GM18867 (cell line): ENCODE measurements around the gene ANXA8L1.
"Not testable (repeated sequence)": the region's sequence is repeated elsewhere in the genome, so short reads cannot be mapped to it uniquely, and the experiment has no call there.

ENCODE experiments used
- ATAC-seq: cut with Tn5 transposase; IDR thresholded peaks from one replicate; pipeline ENCODE4 v1.9.1; 2021; ENCODE audit warnings: mild to moderate bottlenecking, moderate library complexity; ENCODE audit not compliant: unreplicated experiment

The ANXA8L1 gene

GRCh38 chr10:46396441-46397279 is 21.1 kb downstream of the ANXA8L1 start:
- ATAC-seq = not testable (repeated sequence)

- not testable (repeated sequence) for ATAC-seq
These were observed 22.2 kb downstream of the ANXA8L1 start for GRCh38 chr10:46397767-46398166.

DNA sequence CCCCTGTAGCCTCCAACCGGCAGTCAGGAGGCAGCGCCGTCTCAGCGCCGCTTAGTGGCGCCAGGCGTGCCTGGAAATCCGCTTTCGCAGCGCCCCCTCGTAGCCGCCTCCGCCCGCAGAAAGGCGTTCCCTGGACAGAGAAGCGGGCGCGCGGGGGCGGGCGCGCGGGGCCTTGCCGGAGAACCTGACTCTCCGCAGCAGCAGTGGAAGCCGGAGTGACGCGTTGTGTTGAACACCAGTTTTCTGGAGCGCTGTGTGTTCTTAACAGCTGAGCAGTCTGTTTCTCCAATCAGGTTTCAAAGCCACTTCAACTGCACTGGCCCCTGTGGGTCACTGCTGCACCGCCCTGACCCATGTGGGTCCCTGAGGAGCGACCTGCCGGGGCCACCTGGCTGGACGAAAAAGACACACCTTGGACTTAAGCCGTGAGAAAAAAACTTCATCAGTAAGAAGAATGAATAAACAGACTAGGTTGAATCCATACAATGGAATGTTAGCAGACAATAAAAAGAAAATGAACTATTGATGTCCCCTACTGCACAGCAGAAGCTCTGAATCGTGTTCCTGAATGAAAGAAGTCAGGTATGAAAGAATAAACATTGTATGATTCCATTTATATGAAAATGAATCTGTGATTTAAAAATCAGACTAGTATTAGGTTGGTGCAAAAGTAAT is 22.8 kb downstream of the ANXA8L1 start:
- ATAC-seq = peak; percentile 56

DNA sequence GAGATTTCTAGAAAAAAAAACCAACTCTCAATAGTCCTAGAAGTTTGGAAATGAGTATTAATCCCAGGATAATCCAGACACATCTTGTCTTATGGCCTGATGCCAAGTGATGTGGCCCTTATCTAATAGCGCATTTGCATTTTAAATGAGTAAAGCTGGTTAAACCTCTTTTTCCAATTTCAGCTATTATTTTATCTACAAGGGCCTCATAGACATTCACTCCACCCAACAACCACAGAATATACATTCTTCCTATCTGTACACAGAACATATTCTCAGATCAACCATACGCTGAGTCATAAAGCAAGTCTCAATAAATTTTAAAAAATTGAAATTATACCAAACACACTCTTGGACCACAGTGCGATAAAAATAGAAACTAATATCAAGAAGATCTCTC is 34.0 kb downstream of the ANXA8L1 start:
- not testable (repeated sequence) for ATAC-seq

DNA sequence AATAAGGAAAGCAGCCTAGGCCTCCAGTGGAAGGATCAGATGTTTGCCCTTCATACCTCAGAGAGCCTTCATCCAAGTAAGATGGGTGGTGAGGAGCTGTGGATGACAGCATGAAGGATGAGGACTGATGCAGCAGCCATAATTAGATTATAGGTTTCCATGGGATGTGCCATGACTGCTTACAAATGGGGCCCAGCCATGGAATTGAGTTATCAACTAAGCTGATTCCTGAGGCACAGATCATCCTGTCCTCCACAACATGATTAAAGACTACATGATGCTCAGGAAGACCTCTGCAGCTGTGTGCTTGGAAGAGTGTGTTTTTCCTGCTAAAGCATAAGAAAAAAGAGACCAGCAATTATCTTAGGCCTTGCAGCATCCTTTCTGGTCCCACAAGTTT is 35.5 kb downstream of the ANXA8L1 start:
- not testable (repeated sequence) for ATAC-seq

- not testable (repeated sequence) for ATAC-seq
These were observed 37.1 kb downstream of the ANXA8L1 start for GRCh38 chr10:46412665-46413064.

- peak; percentile 80 for ATAC-seq
These were observed 39.7 kb downstream of the ANXA8L1 start for GRCh38 chr10:46415291-46415690.

GRCh38 chr10:46418283-46418682 is 42.7 kb downstream of the ANXA8L1 start:
- not testable (repeated sequence) for ATAC-seq

DNA sequence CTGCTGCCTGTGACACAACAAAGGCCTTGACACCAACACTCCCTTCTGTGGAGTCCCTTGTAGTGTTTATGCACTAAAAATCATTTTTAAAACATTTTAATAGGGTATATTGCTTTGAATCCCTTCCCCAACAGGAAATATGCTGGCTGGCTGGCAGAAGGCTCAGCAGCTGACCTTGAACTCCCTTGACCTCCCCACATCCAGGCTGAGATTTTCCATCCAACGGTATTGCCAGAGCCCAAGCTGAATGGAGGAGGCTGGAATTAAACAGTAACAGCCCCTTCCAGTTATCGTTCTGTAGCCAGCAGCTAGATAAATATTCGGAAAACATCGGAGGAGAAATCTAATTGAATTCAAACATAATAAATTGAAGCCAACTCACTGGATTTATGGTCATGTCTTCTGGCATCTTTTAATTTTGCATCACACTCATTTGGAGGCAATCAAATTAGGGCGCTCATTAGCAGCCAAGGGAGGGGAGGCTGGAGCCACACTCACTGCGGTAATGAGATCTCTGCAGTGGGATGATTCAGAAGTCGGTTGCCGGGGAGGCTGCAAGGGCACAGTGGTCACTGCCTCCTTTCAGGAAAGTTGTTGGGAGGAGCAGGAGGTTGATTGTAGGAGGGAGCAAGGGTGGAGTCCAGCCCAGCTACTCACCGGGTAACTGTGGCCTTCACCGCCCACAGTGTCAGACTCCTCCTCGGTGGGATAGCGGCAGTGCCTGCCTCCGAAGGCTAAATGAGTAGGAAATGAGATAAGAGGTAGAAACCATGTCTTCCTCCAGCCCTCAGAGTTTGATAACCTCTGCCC is 44.2 kb downstream of the ANXA8L1 start:
- ATAC-seq = not testable (repeated sequence)

DNA sequence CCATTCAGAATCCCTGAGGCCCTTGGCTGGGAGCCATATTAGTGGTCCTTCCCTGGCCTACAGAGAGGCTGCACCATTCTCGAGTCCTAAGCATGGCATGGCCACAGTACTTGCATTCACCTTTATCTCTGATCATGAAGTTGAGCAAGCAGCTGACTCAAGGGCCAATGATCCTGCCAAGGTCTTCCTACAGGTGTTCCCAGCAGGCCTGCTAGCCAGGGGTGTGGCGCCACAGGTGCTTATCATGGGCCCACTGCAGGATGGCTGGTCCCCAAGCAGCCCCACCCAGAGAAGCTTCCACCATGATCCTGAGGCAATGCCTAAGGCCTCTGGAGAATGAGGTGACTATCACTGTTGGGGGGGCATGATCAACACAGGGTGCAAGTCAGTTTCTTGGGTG is 48.0 kb downstream of the ANXA8L1 start:
- not testable (repeated sequence) for ATAC-seq

- not testable (repeated sequence) for ATAC-seq
These were observed 65.4 kb downstream of the ANXA8L1 start for GRCh38 chr10:46440942-46441341.
